Erythroblast (primary cell): ENCODE data around the gene EDA.

Source experiments
- GATA1 ChIP-seq: IDR thresholded peaks from 2 replicates; pipeline ENCODE4 v1.6.1; 2011; ENCODE audit warnings: low read depth, mild to moderate bottlenecking, control low read depth, low read length, moderate library complexity
- POLR2A ChIP-seq: IDR thresholded peaks from 2 replicates; pipeline ENCODE4 v1.6.1; 2011; ENCODE audit warnings: mild to moderate bottlenecking, low read length

GRCh38 chrX:69919749-69920148, 303.8 kb downstream of the EDA start:
- TF ChIP-seq POLR2A (no peak), GATA1 (no peak)
